GM23248 (cell line): ENCODE data around the gene PRDM7. TPM values are rescaled to one million over a fixed set of nuclear protein-coding genes. Genes with fewer than 3 reads are reported as not detected.
A peak's percentile ranks its signal among the peaks of the same experiment; 100 is the strongest.

Experiments used
- DNase-seq: peaks from one replicate; pipeline ENCODE4 v3.0.0-alpha.2; 2015
- H2AFZ ChIP-seq: fragments of 200-600 bp; sonication (generic); 2 replicates; pipeline ENCODE4 v1.6.1; 2016; ENCODE audit warnings: antibody characterized with exemption
- H3F3A ChIP-seq: fragments of 200-600 bp; sonication (generic); 2 replicates; pipeline ENCODE4 v1.6.1; 2016; ENCODE audit warnings: mild to moderate bottlenecking, antibody characterized with exemption, mixed run types; ENCODE audit not compliant: insufficient read depth
- H3K27ac ChIP-seq: fragments of 200-600 bp; sonication (generic); 2 replicates; pipeline ENCODE4 v1.5.1; 2016; ENCODE audit warnings: mild to moderate bottlenecking
- H3K27me3 ChIP-seq: fragments of 200-600 bp; sonication (generic); replicated peaks from 2 replicates; pipeline ENCODE4 v1.6.1; 2016; ENCODE audit warnings: mild to moderate bottlenecking; ENCODE audit not compliant: insufficient read depth
- H3K36me3 ChIP-seq: fragments of 200-600 bp; sonication (generic); 2 replicates; pipeline ENCODE4 v1.6.1; 2016; ENCODE audit warnings: low read depth, mild to moderate bottlenecking
- H3K4me1 ChIP-seq: fragments of 200-600 bp; sonication (generic); 2 replicates; pipeline ENCODE4 v1.6.1; 2016; ENCODE audit warnings: mild to moderate bottlenecking; ENCODE audit not compliant: insufficient read depth
- H3K4me2 ChIP-seq: fragments of 200-600 bp; sonication (generic); one replicate; pipeline ENCODE4 v1.6.1; 2016; ENCODE audit warnings: mild to moderate bottlenecking; ENCODE audit not compliant: unreplicated experiment
- H3K4me3 ChIP-seq: fragments of 200-600 bp; sonication (generic); 2 replicates; pipeline ENCODE4 v1.5.1; 2016; ENCODE audit warnings: mild to moderate bottlenecking
- H3K79me2 ChIP-seq: fragments of 200-600 bp; sonication (generic); 2 replicates; pipeline ENCODE4 v1.6.1; 2016; ENCODE audit warnings: mild to moderate bottlenecking; ENCODE audit not compliant: insufficient read depth
- H3K9ac ChIP-seq: fragments of 200-600 bp; sonication (generic); 2 replicates; pipeline ENCODE4 v1.6.1; 2016; ENCODE audit warnings: mild to moderate bottlenecking
- H3K9me2 ChIP-seq: fragments of 200-600 bp; sonication (generic); 2 replicates; pipeline ENCODE4 v1.6.1; 2016; ENCODE audit warnings: mixed run types, mild to moderate bottlenecking, moderate library complexity; ENCODE audit not compliant: insufficient read depth
- H3K9me3 ChIP-seq: fragments of 200-600 bp; sonication (generic); one replicate; pipeline ENCODE4 v1.6.1; 2017; ENCODE audit warnings: low read depth
- H4K20me1 ChIP-seq: fragments of 200-600 bp; sonication (generic); 2 replicates; pipeline ENCODE4 v1.6.0; 2016; ENCODE audit not compliant: insufficient read depth
- EZH2 ChIP-seq: fragments of 200-600 bp; sonication (generic); IDR thresholded peaks from 2 replicates; pipeline ENCODE4 v1.6.1; 2018; ENCODE audit warnings: antibody characterized with exemption, mild to moderate bottlenecking; ENCODE audit not compliant: insufficient read depth, poor library complexity, severe bottlenecking
- EZH2phosphoT487 ChIP-seq: fragments of 200-600 bp; sonication (generic); IDR thresholded peaks from 2 replicates; pipeline ENCODE4 v1.6.1; 2018; ENCODE audit warnings: antibody characterized with exemption, moderate library complexity, mild to moderate bottlenecking, low read depth; ENCODE audit not compliant: insufficient read depth
- WGBS, 2 experiments: methylation state at CpG; one replicate each; pipeline ENCODE4 v1.1.6; 2015 to 2017; ENCODE audit warnings: low lambda C conversion rate in 2 of 2, low coverage in 1 of 2; ENCODE audit errors: missing lambda C conversion rate in 2 of 2; 5-methylcytosine and 5-hydroxymethylcytosine counted together
- in situ Hi-C: fragments of 300-500 bp; cut with MboI; formaldehyde crosslinking; loops from 2 replicates; pipeline ENCODE4 v1.15.0; 2020
- polyA plus RNA-seq: library from polyadenylated mRNA; unstranded; fragments of >200 nt; fragmentation: Nextera tagmentation; extraction: Ambion mirVana; gene quantifications from 2 replicates; pipeline ENCODE4 v1.2.1, GENCODE V29; 2016
- total RNA-seq: library from RNA; depleted of rRNA; stranded (reverse); fragments of >200 nt; shearing (Covaris generic); gene quantifications from 2 replicates; pipeline ENCODE4 v1.2.3, GENCODE V29; 2014

PRDM7 gene
- total and polyA plus RNA-seq, 2 experiments from 2014 or later = not detected

DNA sequence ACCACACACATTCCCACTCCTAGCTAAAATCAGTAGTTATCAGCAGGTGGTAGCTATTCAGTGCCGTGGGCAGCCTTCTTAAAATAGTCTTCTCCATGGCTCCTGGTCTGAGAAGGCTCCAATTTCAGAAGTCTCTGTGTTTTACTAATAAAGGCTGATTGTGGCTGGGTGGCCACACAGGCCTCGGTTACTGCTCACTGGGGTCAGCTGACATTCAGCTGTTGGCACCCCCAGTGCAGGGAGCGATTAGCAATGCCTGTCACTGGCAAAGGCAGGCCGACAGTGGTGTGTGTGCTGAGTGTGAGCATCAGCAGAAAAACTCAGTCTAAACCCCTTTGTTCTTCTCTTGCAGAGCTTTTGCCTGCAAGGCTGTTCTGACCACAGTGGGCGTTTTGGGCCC lies 41.2 kb downstream of the PRDM7 start:
- in situ Hi-C loops = no loop called here
- H3K4me2 ChIP-seq = no peak overlapping the region
- TF ChIP-seq EZH2 (no peak), EZH2phosphoT487 (no peak)
- peaks cover 7% of the 10 kb centered on the region for H3K36me3 ChIP-seq
- H3K27me3 ChIP-seq = no peaks in the 10 kb centered on the region
- H3K27ac ChIP-seq = no peak overlapping the region
- H3K4me3 ChIP-seq = no peak overlapping the region
- WGBS, 2 experiments = 89 to 93% methylated on average over 5 of the region's 5 CpGs
- no peaks in the 10 kb centered on the region for H3K79me2 ChIP-seq
- H2AFZ ChIP-seq = no peak overlapping the region
- no peak for DNase-seq
- H4K20me1 ChIP-seq = no peaks in the 10 kb centered on the region; the same call in 1 of the 2 replicates
- H3K9ac ChIP-seq = no peak overlapping the region
- peaks cover 26% of the 10 kb centered on the region for H3F3A ChIP-seq
- H3K4me1 ChIP-seq = no peaks in the 10 kb centered on the region
- H3K9me3 ChIP-seq = no peaks in the 10 kb centered on the region
- H3K9me2 ChIP-seq = no peaks in the 10 kb centered on the region

DNA sequence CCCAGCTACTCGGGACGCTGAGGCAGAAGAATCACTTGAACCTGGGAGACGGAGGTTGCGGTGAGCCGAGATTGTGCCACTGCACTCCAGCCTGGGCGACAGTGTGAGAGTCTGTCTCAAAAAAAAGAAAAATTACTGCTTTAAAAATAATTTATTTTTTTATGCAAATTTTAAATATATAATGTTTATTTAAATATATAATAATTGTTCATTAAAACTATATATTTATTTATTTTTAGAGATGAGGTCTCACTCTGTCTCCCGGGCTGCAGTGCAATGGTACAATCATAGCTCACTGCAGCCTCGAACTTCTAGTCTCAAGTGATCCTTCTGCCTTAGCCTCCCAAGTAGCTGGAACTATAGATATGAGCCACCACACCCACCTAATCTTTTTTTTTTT lies 42.6 kb downstream of the PRDM7 start:
- Histone ChIP-seq H3K9me3 (no peaks in the 10 kb centered on the region), H3K9me2 (no peaks in the 10 kb centered on the region), H3F3A (peaks cover 29% of the 10 kb centered on the region), H3K27me3 (no peaks in the 10 kb centered on the region), H3K9ac (no peak overlapping the region), H3K79me2 (no peaks in the 10 kb centered on the region), H4K20me1 (no peaks in the 10 kb centered on the region; the same call in 1 of the 2 replicates), H3K4me3 (no peak overlapping the region), H3K36me3 (peaks cover 7% of the 10 kb centered on the region), H3K27ac (no peak overlapping the region), H3K4me2 (no peak overlapping the region), H2AFZ (no peak overlapping the region), H3K4me1 (no peaks in the 10 kb centered on the region)
- TF ChIP-seq EZH2 = no peak
- TF ChIP-seq EZH2phosphoT487 = no peak
- DNase-seq = no peak
- in situ Hi-C loops = no loop called here
- WGBS, 2 experiments = 85% methylated on average over 8 of the region's 8 CpGs

DNA sequence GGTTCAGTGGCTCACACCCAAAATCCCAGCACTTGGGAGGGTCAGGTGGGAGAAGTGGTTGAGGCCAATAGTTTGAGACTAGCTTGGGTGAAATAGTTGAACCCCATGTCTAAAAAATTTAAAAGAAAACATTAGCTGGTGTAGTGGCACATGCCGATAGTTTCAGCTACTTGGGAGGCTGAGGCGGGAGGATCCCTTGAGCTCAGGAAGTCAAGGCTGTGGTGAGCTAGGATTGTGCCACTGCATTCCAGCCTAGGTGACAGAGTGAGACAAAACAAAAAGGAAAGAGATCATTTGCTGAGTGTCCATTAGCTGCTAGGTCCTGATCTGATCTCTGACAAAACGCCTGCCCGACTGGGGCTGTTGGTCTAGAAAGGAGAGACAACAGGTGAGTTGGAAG lies 43.7 kb downstream of the PRDM7 start:
- Histone ChIP-seq H3K4me1 (no peaks in the 10 kb centered on the region), H3K9ac (no peak overlapping the region), H3K27me3 (no peaks in the 10 kb centered on the region), H4K20me1 (no peaks in the 10 kb centered on the region; the same call in 1 of the 2 replicates), H3K36me3 (peaks cover 7% of the 10 kb centered on the region), H3K9me3 (no peaks in the 10 kb centered on the region), H3K79me2 (no peaks in the 10 kb centered on the region), H3K4me2 (no peak overlapping the region), H3K9me2 (no peaks in the 10 kb centered on the region), H2AFZ (no peak overlapping the region), H3K4me3 (no peak overlapping the region), H3F3A (peaks cover 29% of the 10 kb centered on the region), H3K27ac (no peak overlapping the region)
- peak; percentile 15 for DNase-seq
- WGBS, 2 experiments = 59 to 61% methylated on average over 4 of the region's 4 CpGs
- TF ChIP-seq EZH2phosphoT487 (no peak), EZH2 (no peak)
- in situ Hi-C loops = no loop called here

DNA sequence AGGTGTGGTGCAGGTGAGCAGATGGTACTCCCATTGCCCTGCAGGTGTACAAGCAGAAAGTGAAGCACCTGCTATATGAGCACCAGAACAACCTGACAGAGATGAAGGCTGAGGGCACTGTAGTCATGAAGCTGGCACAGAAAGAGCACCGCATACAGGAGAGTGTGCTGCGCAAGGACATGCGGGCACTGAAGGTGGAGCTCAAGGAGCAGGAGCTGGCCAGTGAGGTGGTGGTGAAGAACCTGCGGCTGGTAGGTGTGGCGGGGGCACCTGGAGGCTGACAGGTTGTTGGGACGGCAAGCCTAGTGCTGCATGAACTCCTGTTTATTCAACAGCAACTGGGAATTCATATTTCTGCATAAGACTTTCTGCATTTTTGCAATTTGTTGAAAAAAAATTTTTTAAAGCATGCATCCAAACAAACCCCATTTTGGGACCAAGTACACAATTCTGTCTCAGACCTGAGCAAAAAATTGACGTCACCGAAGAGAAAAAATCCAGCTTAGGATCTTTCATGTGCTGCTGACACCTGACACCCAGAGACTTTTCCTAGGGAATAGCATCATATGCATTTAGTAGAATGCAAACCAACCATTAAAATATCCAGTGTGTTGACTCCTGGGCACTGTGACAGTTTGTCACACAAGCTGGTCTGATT lies 44.3 kb downstream of the PRDM7 start:
- H3K36me3 ChIP-seq = peaks cover 7% of the 10 kb centered on the region
- DNase-seq = peak; percentile 55
- no peaks in the 10 kb centered on the region for H3K4me1 ChIP-seq
- H3K4me3 ChIP-seq = no peak overlapping the region
- H3K27ac ChIP-seq = no peak overlapping the region
- 69 to 72% methylated on average over 8 of the region's 8 CpGs for WGBS, 2 experiments
- H4K20me1 ChIP-seq = no peaks in the 10 kb centered on the region; the same call in 1 of the 2 replicates
- peaks cover 29% of the 10 kb centered on the region for H3F3A ChIP-seq
- no peaks in the 10 kb centered on the region for H3K9me2 ChIP-seq
- no peaks in the 10 kb centered on the region for H3K27me3 ChIP-seq
- no peaks in the 10 kb centered on the region for H3K9me3 ChIP-seq
- no peak overlapping the region for H2AFZ ChIP-seq
- in situ Hi-C loops = no loop called here
- TF ChIP-seq EZH2phosphoT487 (no peak), EZH2 (no peak)
- no peaks in the 10 kb centered on the region for H3K79me2 ChIP-seq
- H3K4me2 ChIP-seq = no peak overlapping the region
- no peak overlapping the region for H3K9ac ChIP-seq
